Measurements from ENCODE around the gene KCNJ1.

The KCNJ1 gene

GRCh38 chr11:128819198-128819597 is 47.9 kb downstream of the KCNJ1 start:
- no peak for DNase-seq

GRCh38 chr11:128814856-128815705 is 52.0 kb downstream of the KCNJ1 start:
- no peak for DNase-seq

GRCh38 chr11:128813729-128814128 is 53.4 kb downstream of the KCNJ1 start:
- DNase-seq = no peak

GRCh38 chr11:128810784-128811514 is 56.1 kb downstream of the KCNJ1 start:
- no peak for DNase-seq

- no peak for DNase-seq
Observed at GRCh38 chr11:128809128-128809527, 58.0 kb downstream of the KCNJ1 start.

- DNase-seq = no peak
Observed at GRCh38 chr11:128807909-128808308, 59.2 kb downstream of the KCNJ1 start.

GRCh38 chr11:128806506-128807261 is 60.4 kb downstream of the KCNJ1 start:
- no peak for DNase-seq

GRCh38 chr11:128804481-128804880 is 62.6 kb downstream of the KCNJ1 start:
- no peak for DNase-seq

GRCh38 chr11:128803449-128804245 is 63.4 kb downstream of the KCNJ1 start:
- no peak for DNase-seq

GRCh38 chr11:128803011-128803410 is 64.1 kb downstream of the KCNJ1 start:
- DNase-seq = no peak

- no peak for DNase-seq
Observed at GRCh38 chr11:128802358-128802981, 64.6 kb downstream of the KCNJ1 start.

- no peak for DNase-seq
Observed at GRCh38 chr11:128800871-128801417, 66.2 kb downstream of the KCNJ1 start.

GRCh38 chr11:128796270-128796669 is 70.8 kb downstream of the KCNJ1 start:
- DNase-seq = no peak

- DNase-seq = no peak
Observed at GRCh38 chr11:128790196-128790595, 76.9 kb downstream of the KCNJ1 start.

- no peak for DNase-seq
Observed at GRCh38 chr11:128789497-128790150, 77.5 kb downstream of the KCNJ1 start.
